ENCODE data around the gene MYO3B. TPM values are rescaled to one million over a fixed set of nuclear protein-coding genes. Genes with fewer than 3 reads are reported as not detected.

The MYO3B gene
- total RNA-seq, 4 donors from 2014 or later = 6.0 to 7.4 (median 7.2) TPM

DNA sequence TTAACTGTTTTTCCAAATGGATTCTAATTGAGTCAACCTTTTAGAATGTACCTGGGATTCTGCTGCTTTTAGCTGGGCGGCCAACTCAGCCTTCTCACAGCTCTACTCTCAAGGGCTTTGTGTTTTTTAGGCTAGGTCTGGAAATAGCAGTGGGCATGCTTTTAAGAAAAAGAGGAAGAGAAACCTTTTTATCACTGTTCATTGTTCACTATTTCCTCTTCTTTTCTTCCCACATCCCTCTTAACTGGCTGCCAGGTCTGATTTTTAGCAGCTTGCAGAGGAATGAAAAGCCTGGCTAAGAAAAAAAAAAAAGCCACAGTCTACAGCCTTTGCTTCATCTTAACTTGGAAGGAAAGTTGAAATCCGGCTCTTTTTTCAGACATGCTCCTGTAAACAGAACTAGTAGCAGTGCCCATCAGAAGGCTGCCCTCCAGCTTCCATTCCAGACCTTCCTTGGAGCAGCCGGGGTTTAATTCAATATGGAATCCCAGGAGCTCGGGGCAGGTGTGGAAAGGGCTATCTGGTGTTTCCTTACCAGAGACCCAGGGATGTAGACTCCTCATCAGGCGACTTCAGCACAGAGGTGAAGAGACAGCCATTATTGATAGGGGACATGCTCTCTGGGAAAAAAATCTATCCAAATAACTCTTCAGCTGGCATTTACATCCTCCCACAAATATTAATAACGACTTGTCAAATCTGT is 230.7 kb downstream of the MYO3B start:
- TF ChIP-seq, protein P1, sequence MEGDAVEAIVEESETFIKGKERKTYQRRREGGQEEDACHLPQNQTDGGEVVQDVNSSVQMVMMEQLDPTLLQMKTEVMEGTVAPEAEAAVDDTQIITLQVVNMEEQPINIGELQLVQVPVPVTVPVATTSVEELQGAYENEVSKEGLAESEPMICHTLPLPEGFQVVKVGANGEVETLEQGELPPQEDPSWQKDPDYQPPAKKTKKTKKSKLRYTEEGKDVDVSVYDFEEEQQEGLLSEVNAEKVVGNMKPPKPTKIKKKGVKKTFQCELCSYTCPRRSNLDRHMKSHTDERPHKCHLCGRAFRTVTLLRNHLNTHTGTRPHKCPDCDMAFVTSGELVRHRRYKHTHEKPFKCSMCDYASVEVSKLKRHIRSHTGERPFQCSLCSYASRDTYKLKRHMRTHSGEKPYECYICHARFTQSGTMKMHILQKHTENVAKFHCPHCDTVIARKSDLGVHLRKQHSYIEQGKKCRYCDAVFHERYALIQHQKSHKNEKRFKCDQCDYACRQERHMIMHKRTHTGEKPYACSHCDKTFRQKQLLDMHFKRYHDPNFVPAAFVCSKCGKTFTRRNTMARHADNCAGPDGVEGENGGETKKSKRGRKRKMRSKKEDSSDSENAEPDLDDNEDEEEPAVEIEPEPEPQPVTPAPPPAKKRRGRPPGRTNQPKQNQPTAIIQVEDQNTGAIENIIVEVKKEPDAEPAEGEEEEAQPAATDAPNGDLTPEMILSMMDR (IDR thresholded peaks at IDR 0.05) = no peak
- no peak for TF ChIP-seq POLR2A (IDR thresholded peaks at IDR 0.05)
- intact Hi-C loops (cut with DNase I) = loop anchor here (5.0 kb wide), 1 partner anchor 409 kb away; the partner anchor contains the start of gene GAD1
- 36 to 39% methylated on average over 6 of the region's 6 CpGs for WGBS, 2 donors
- H3K27me3 ChIP-seq = no peaks in the 10 kb centered on the region
- no peak overlapping the region for H3K27ac ChIP-seq
- no peak for DNase-seq
- no peaks in the 10 kb centered on the region for H3K36me3 ChIP-seq
- H3K4me3 ChIP-seq (replicated peaks in 1 of 3) = no peak overlapping the region
- peaks cover 0 to 6% of the 10 kb centered on the region in 2 donors for H3K4me1 ChIP-seq
- no peaks in the 10 kb centered on the region for H3K9me3 ChIP-seq

DNA sequence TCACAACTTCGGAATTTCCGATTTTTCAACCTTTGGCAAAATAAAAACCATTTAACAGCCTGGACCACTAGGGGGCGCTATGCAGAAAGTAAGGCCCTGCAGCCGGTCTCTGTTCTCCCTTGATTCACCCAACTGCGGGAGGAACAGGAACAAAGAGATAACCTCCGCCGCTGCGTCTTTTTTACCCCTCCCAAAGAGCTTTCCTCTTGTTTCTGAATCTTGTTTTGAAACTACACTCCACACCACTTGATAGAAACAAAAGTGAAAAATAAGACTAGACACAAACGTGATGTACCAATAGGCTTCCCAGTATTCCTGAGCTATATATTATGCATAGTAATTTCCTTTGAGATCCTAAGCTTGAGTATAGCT is 231.2 kb downstream of the MYO3B start:
- H3K36me3 ChIP-seq = no peaks in the 10 kb centered on the region
- H3K4me3 ChIP-seq (replicated peaks in 1 of 3) = no peak overlapping the region
- H3K27ac ChIP-seq = no peak overlapping the region
- H3K9me3 ChIP-seq = no peaks in the 10 kb centered on the region
- 4 to 6% methylated on average over 9 of the region's 9 CpGs for WGBS, 2 donors
- TF ChIP-seq, protein P1 (IDR thresholded peaks at IDR 0.05) = peak; percentile 66 to 97 (median 76)
- no peak for TF ChIP-seq POLR2A (IDR thresholded peaks at IDR 0.05)
- H3K4me1 ChIP-seq = peaks cover 0 to 6% of the 10 kb centered on the region in 2 donors
- no peaks in the 10 kb centered on the region for H3K27me3 ChIP-seq
- intact Hi-C loops (cut with DNase I) = loop anchor here (5.0 kb wide), 1 partner anchor 408 kb away; the partner anchor contains the start of gene GAD1
- peak; percentile 67 to 76 for DNase-seq

DNA sequence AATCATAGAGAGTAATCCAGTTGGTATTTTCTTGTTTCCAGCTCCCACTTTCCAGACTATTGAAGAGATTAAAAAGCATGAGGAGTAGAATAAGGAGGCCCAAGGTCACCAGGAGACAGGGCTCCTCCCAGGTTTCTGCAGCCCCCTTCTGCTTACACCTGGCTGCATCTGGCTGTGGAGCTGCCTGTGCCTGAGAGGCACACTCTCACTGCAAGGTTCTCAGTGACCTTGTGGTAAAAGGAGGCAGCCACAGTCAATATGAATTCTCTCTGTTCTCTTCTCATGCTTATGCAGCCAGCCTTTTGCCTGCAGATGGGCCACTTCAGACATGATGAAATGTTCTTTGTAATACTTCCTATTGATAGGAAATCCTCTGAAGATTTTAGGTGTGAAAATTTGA is 233.7 kb downstream of the MYO3B start:
- DNase-seq = no peak
- H3K27ac ChIP-seq = no peak overlapping the region
- no peaks in the 10 kb centered on the region for H3K27me3 ChIP-seq
- TF ChIP-seq, protein P1 (IDR thresholded peaks at IDR 0.05) = no peak
- TF ChIP-seq POLR2A (IDR thresholded peaks at IDR 0.05) = no peak
- intact Hi-C loops (cut with DNase I) = no loop called here
- H3K4me3 ChIP-seq (replicated peaks in 1 of 3) = no peak overlapping the region
- peaks cover 0 to 6% of the 10 kb centered on the region in 2 donors for H3K4me1 ChIP-seq
- no peaks in the 10 kb centered on the region for H3K9me3 ChIP-seq
- H3K36me3 ChIP-seq = no peaks in the 10 kb centered on the region

DNA sequence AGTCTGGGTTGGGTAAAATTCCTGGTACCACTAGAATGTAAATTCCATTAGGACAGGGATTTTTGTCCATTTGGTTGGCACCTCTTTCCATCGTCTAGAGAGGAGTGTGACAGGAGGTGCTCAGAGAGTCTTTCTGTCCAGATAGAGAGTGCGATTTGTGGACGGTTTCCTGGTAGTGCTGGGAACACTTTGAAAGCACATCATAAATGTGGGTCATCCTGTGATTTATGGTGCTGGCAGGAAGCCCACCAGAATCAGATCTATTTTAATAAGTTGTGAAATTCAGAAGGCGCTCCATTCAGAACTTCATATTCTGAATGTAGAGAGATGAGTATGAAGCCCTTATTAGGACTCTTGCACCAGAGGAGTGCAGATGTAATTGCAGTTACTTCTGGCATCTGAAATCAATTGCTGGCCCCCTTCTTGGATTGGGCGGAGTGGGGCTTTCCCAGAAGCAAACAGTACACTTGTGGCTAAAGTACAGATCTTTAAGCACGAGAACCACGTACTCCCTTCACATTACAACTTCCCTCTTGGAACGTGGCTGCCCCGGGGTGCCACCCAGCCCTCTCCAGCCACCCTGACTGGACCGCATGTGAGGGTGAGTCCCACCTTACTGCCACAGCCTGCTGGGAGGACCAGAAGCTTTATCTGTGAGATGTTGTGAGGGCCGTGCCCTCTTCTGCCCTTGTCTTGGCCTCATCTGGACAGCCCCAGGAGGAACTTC is 243.2 kb downstream of the MYO3B start:
- 78 to 81% methylated on average over 11 of the region's 11 CpGs for WGBS, 2 donors
- TF ChIP-seq, protein P1 (IDR thresholded peaks at IDR 0.05) = no peak
- TF ChIP-seq POLR2A (IDR thresholded peaks at IDR 0.05) = no peak
- intact Hi-C loops (cut with DNase I) = no loop called here
- no peaks in the 10 kb centered on the region for H3K27me3 ChIP-seq
- no peak overlapping the region for H3K27ac ChIP-seq
- H3K36me3 ChIP-seq = no peaks in the 10 kb centered on the region
- H3K9me3 ChIP-seq = no peaks in the 10 kb centered on the region
- no peak for DNase-seq
- H3K4me3 ChIP-seq (replicated peaks in 1 of 3) = no peak overlapping the region
- H3K4me1 ChIP-seq = no peaks in the 10 kb centered on the region

DNA sequence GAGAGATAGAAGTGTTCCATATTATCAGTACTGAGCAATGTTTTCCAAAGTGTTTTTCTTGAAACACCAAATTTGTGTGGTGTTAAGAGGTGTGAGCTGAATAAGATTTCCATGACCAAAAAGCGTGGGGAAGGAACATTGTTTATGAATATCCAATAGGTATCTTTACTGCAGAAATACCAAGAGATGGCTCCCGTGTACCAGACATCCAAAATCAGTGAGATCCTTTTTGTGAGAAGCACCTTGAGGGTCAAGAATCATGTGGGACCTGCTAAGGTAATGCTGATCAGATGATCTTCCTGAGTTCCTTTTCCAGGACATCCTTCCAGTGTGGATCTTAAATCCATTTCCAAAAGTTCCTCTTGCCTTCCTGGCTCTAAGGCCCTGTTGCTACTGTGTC is 246.0 kb downstream of the MYO3B start:
- Histone ChIP-seq H3K9me3 (no peaks in the 10 kb centered on the region), H3K4me1 (no peaks in the 10 kb centered on the region), H3K27ac (no peak overlapping the region), H3K4me3 (replicated peaks in 1 of 3) (no peak overlapping the region), H3K36me3 (no peaks in the 10 kb centered on the region), H3K27me3 (no peaks in the 10 kb centered on the region)
- DNase-seq = no peak
- intact Hi-C loops (cut with DNase I) = no loop called here
- TF ChIP-seq, protein P1 (IDR thresholded peaks at IDR 0.05) = no peak
- no peak for TF ChIP-seq POLR2A (IDR thresholded peaks at IDR 0.05)
- WGBS, 2 donors = 92 to 93% methylated on average over 2 of the region's 2 CpGs
